ENCODE data around the gene POLR3F. TPM values are rescaled to one million over a fixed set of nuclear protein-coding genes. Genes with fewer than 3 reads are reported as not detected.

POLR3F gene
- total and polyA plus RNA-seq, 9 of the 15 experiments (the other 6 are each of a cell fraction or from before 2014, with no cell fraction given): 7.0 to 15.0 (median 9.6) TPM

- TF ChIP-seq MGA (IDR thresholded peaks at IDR 0.05) (no peak), MITF (IDR thresholded peaks at IDR 0.05) (no peak)
These were observed 45.6 kb upstream of the POLR3F start (continued) for GRCh38 chr20:18421608-18422007.
